ENCODE results near the gene MTAP.

MTAP gene

GRCh38 chr9:21906881-21907280 lies 104.4 kb downstream of the MTAP start:
- TF ChIP-seq REST (IDR thresholded peaks at IDR 0.05; ENCODE audit: insufficient read depth in 1 of 2, low read depth in 2 of 2, low read length in 2 of 2) (no peak), POLR2AphosphoS5 (IDR thresholded peaks at IDR 0.05; ENCODE audit: low read depth, low read length) (no peak), SIN3A (IDR thresholded peaks at IDR 0.05; ENCODE audit: borderline replicate concordance, insufficient read depth, low read length) (no peak), TAF1 (IDR thresholded peaks at IDR 0.05; ENCODE audit: borderline replicate concordance, insufficient read depth, low read length) (no peak), FOXP2 (optimal IDR thresholded peaks at IDR 0.05; ENCODE audit: borderline replicate concordance, extremely low read depth, extremely low read length, insufficient read depth) (no peak)

- TF ChIP-seq SIN3A (IDR thresholded peaks at IDR 0.05; ENCODE audit: borderline replicate concordance, insufficient read depth, low read length) (no peak), REST (IDR thresholded peaks at IDR 0.05; ENCODE audit: insufficient read depth in 1 of 2, low read depth in 2 of 2, low read length in 2 of 2) (no peak), FOXP2 (optimal IDR thresholded peaks at IDR 0.05; ENCODE audit: borderline replicate concordance, extremely low read depth, extremely low read length, insufficient read depth) (no peak), TAF1 (IDR thresholded peaks at IDR 0.05; ENCODE audit: borderline replicate concordance, insufficient read depth, low read length) (0 out of 2 replicates have a peak, but pooled peaks have one; percentile 36), POLR2AphosphoS5 (IDR thresholded peaks at IDR 0.05; ENCODE audit: low read depth, low read length) (0 out of 2 replicates have a peak, but pooled peaks have one; percentile 25)
These were observed 117.2 kb downstream of the MTAP start for GRCh38 chr9:21919377-21920362.

- TF ChIP-seq TAF1 (IDR thresholded peaks at IDR 0.05; ENCODE audit: borderline replicate concordance, insufficient read depth, low read length) (no peak), FOXP2 (optimal IDR thresholded peaks at IDR 0.05; ENCODE audit: borderline replicate concordance, extremely low read depth, extremely low read length, insufficient read depth) (no peak), REST (IDR thresholded peaks at IDR 0.05; ENCODE audit: insufficient read depth in 1 of 2, low read depth in 2 of 2, low read length in 2 of 2) (no peak)
These were observed 121.3 kb downstream of the MTAP start for GRCh38 chr9:21923694-21924093.

- no peak for TF ChIP-seq FOXP2 (optimal IDR thresholded peaks at IDR 0.05; ENCODE audit: borderline replicate concordance, extremely low read depth, extremely low read length, insufficient read depth)
These were observed 125.3 kb downstream of the MTAP start for GRCh38 chr9:21927752-21928151.

GRCh38 chr9:21931428-21931827 lies 129.0 kb downstream of the MTAP start:
- TF ChIP-seq REST (IDR thresholded peaks at IDR 0.05; ENCODE audit: insufficient read depth in 1 of 2, low read depth in 2 of 2, low read length in 2 of 2), result no peak
- TF ChIP-seq FOXP2 (optimal IDR thresholded peaks at IDR 0.05; ENCODE audit: borderline replicate concordance, extremely low read depth, extremely low read length, insufficient read depth), result no peak
- no peak for TF ChIP-seq POLR2AphosphoS5 (IDR thresholded peaks at IDR 0.05; ENCODE audit: low read depth, low read length)
- TF ChIP-seq SIN3A (IDR thresholded peaks at IDR 0.05; ENCODE audit: borderline replicate concordance, insufficient read depth, low read length), result no peak
- TF ChIP-seq TAF1 (IDR thresholded peaks at IDR 0.05; ENCODE audit: borderline replicate concordance, insufficient read depth, low read length), result no peak

All from PFSK-1 (cell line).